Activated CD4-positive, alpha-beta T cell treated with anti-CD3 and anti-CD28 coated beads for 36 hours (primary cell): ENCODE measurements around the gene VAC14. TPM values are rescaled to one million over a fixed set of nuclear protein-coding genes. Genes with fewer than 3 reads are reported as not detected.

ENCODE experiments used
- ATAC-seq: fragments of 200-7000 bp; cut with Tn5 transposase; one replicate; pipeline ENCODE4 v1.10.0; 2021; ENCODE audit warnings: mild to moderate bottlenecking, moderate library complexity
- CTCF ChIA-PET: fragments of 350-600 bp; sonication (Branson Sonifier 250); formaldehyde crosslinking; loops from one replicate; lab custom pipeline; 2021; ENCODE audit warnings: antibody characterized with exemption; lab: Charles Lee
- POLR2A ChIA-PET: fragments of 350-600 bp; sonication (Branson Sonifier 250); formaldehyde crosslinking; loops from one replicate; lab custom pipeline; 2021; ENCODE audit warnings: antibody characterized with exemption, inconsistent platforms; lab: Charles Lee
- DNase-seq: peaks from one replicate; pipeline ENCODE4 v3.0.0-alpha.2; 2020
- H3K27ac Mint-ChIP-seq: one replicate; pipeline ENCODE4 v1.8.0; 2021; ENCODE audit warnings: mixed read lengths
- H3K27me3 Mint-ChIP-seq: one replicate; pipeline ENCODE4 v1.8.0; 2021; ENCODE audit warnings: mixed read lengths
- H3K36me3 Mint-ChIP-seq: one replicate; pipeline ENCODE4 v1.8.0; 2021; ENCODE audit warnings: low read depth, mixed read lengths
- H3K4me1 Mint-ChIP-seq: one replicate; pipeline ENCODE4 v1.8.0; 2021; ENCODE audit warnings: mixed read lengths
- H3K4me3 Mint-ChIP-seq: one replicate; pipeline ENCODE4 v1.8.0; 2021; ENCODE audit warnings: mild to moderate bottlenecking, moderate library complexity, mixed read lengths
- H3K9me3 Mint-ChIP-seq: one replicate; pipeline ENCODE4 v1.8.0; 2021; ENCODE audit warnings: low read depth, mixed read lengths
- intact Hi-C, 2 experiments: fragments of 100-400 bp; cut with DNase I in 1 of 2; cut with micrococcal nuclease in 1 of 2; formaldehyde crosslinking; loops; one replicate each; pipeline versions ENCODE4 v1.14.2 to v1.15.1; 2022 to 2024; cut with DNase I, micrococcal nuclease
- total RNA-seq, 2 experiments: library from RNA; stranded (reverse); gene quantifications; one replicate each; pipeline ENCODE4 v1.2.3, GENCODE V29; 2021

Gene VAC14
- total RNA-seq, 2 experiments from 2014 or later: 24.8 to 26.2 TPM

DNA sequence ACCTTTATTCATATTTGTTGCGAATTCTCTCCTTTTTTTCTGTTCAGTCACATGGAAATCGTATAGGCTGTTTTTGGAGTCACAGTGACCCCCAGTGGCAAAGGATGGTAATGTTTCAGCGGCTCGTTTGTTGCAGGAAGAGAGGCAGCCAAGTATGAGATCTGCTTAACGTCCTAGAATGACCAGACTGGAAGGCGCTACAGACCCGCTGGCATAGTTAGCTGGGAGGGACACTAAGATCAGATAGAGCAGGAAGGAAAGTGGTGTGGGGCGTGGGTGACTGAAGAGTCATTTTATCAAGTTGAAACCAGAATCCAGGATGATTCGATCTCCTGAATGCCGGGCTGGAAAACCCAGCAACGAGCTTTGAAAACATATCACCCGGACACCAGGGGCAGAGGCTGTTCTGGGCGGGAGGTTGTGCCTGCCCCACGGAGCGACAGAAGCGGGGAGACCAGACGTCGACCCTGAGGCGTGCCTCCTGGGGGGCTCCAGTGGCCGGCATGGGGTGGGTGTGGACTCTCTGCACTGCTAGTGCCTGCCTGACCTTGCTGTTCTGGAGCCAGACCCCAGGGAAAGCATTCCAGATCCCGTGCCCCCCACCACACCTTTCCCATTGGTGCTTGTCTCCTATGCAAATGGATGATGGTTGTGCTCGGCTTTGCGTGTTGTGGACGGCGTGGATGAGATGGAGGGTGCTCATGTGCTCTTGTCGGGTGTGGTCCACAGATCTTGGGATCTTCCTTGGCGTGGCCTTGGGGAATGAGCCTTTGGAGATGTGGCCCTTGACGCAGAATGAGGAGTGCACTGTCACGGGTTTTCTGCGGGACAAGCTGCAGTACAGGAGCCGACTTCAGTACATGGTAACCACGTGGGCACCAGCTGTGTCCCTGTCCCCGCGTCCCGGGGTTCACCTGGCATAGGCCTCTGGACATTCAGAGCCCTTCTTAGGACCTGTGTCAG lies 146.9 kb downstream of the VAC14 start:
- ChIA-PET POLR2A (no interaction called here), CTCF (interaction anchor here (0.6 to 3.5 kb wide), 21 partner anchors 9 to 807 kb away, joined by 3 to 24 read pairs (median 4); no protein-coding TSS in a partner anchor)
- Mint-ChIP-seq H3K27me3 (no peaks in the 10 kb centered on the region), H3K4me1 (peaks cover 4% of the 10 kb centered on the region), H3K36me3 (no peaks in the 10 kb centered on the region), H3K9me3 (no peaks in the 10 kb centered on the region), H3K4me3 (no peak overlapping the region), H3K27ac (no peak overlapping the region)
- DNase-seq (peak; percentile 88), ATAC-seq (peak; percentile 86)
- intact Hi-C loops: loop anchor here (1.0 to 10.0 kb wide), 9 partner anchors 77 to 859 kb away; no protein-coding TSS in a partner anchor

GRCh38 chr16:70653406-70653805 lies 147.6 kb downstream of the VAC14 start:
- Mint-ChIP-seq H3K27me3 (no peaks in the 10 kb centered on the region), H3K36me3 (no peaks in the 10 kb centered on the region), H3K9me3 (no peaks in the 10 kb centered on the region), H3K4me1 (peaks cover 4% of the 10 kb centered on the region), H3K27ac (no peak overlapping the region), H3K4me3 (no peak overlapping the region)
- ChIA-PET POLR2A (interaction anchor here (0.5 kb wide), 1 partner anchor 351 kb away, joined by 4 read pairs; no protein-coding TSS in a partner anchor), CTCF (interaction anchor here (0.6 to 3.5 kb wide), 19 partner anchors 9 to 806 kb away, joined by 3 to 24 read pairs (median 4); no protein-coding TSS in a partner anchor)
- intact Hi-C loops: loop anchor here (1.0 to 10.0 kb wide), 9 partner anchors 76 to 859 kb away; no protein-coding TSS in a partner anchor
- ATAC-seq (no peak), DNase-seq (no peak)

DNA sequence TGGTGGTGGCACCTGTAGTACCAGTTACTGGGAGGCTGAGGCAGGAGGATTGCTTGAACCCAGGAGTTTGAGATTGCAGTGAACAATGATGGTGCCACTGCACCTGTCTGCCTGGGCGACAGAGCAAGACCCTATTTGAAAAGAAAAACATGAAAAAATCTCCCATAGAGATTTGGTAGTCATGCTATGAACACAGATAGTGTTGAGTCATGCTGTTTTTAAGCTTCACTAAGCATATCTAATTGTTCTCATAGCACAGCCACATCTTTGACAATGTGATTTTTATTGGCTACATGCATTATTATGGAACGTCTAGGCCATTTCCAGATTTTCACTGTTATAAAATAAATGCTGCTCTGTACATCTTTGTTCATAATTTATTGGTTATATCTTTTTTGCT lies 148.6 kb downstream of the VAC14 start:
- no peak for ATAC-seq
- intact Hi-C loops: loop anchor here (2.0 to 10.0 kb wide), 5 partner anchors 75 to 858 kb away; no protein-coding TSS in a partner anchor
- peaks cover 4% of the 10 kb centered on the region for H3K4me1 Mint-ChIP-seq
- H3K4me3 Mint-ChIP-seq: no peak overlapping the region
- no peak for DNase-seq
- ChIA-PET CTCF (interaction anchor here (1.2 to 3.5 kb wide), 9 partner anchors 10 to 722 kb away, joined by 3 to 24 read pairs (median 6); no protein-coding TSS in a partner anchor), POLR2A (no interaction called here)
- H3K9me3 Mint-ChIP-seq: no peaks in the 10 kb centered on the region
- no peak overlapping the region for H3K27ac Mint-ChIP-seq
- H3K36me3 Mint-ChIP-seq: no peaks in the 10 kb centered on the region
- H3K27me3 Mint-ChIP-seq: no peaks in the 10 kb centered on the region

DNA sequence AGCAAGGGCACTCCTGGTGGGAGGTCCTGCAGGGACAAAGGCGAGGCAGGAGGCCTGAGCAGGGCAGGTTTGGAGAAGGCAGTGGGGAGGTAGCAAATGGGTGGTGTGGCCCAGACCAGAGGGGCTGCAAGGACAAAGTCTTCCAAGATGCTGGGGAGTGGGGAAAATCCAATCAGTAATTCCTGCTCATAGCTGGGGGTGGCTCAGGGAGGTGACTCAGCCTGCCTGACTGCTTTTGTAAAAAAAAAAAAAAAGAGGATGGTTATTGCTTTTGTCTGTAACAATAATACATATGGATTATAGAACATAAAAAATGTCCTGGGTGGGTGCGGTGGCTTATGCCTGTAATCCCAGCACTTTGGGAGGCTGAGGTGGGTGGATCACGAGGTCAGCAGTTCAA lies 149.4 kb downstream of the VAC14 start:
- intact Hi-C loops: loop anchor here (5.0 to 10.0 kb wide), 4 partner anchors 74 to 857 kb away; no protein-coding TSS in a partner anchor
- DNase-seq (no peak), ATAC-seq (no peak)
- H3K4me1 Mint-ChIP-seq: peaks cover 4% of the 10 kb centered on the region
- H3K9me3 Mint-ChIP-seq: no peaks in the 10 kb centered on the region
- no peaks in the 10 kb centered on the region for H3K36me3 Mint-ChIP-seq
- H3K27ac Mint-ChIP-seq: no peak overlapping the region
- no peaks in the 10 kb centered on the region for H3K27me3 Mint-ChIP-seq
- ChIA-PET CTCF (interaction anchor here (0.6 to 3.5 kb wide), 6 partner anchors 16 to 948 kb away, joined by 3 to 17 read pairs (median 4); no protein-coding TSS in a partner anchor), POLR2A (interaction anchor here (0.6 kb wide), 1 partner anchor 288 kb away, joined by 3 read pairs; no protein-coding TSS in a partner anchor)
- H3K4me3 Mint-ChIP-seq: no peak overlapping the region

DNA sequence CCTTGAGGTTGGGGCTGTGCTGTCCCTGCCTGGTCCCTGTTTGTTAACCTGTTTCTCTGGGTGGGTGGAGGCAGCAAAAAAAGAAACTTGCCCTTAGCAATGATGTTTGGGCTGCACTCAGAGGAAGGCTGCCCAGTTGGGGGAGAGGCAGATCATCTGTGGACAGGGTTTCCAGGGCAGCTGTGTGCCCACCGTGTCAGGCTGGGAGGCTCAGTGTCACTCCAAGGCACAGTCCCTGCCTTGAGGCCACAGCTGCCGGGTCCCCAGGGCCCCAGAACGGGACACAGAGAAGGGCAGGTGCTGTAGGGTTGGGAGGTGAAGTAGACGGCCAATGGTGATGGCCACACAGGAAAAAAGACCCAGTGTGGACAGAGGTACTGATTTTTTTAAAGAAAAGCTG lies 150.7 kb downstream of the VAC14 start:
- no peaks in the 10 kb centered on the region for H3K9me3 Mint-ChIP-seq
- H3K4me1 Mint-ChIP-seq: peaks cover 4% of the 10 kb centered on the region
- no peaks in the 10 kb centered on the region for H3K27me3 Mint-ChIP-seq
- ChIA-PET POLR2A (no interaction called here), CTCF (no interaction called here)
- H3K4me3 Mint-ChIP-seq: no peak overlapping the region
- no peak overlapping the region for H3K27ac Mint-ChIP-seq
- DNase-seq: no peak
- ATAC-seq: no peak
- intact Hi-C loops: loop anchor here (5.0 to 10.0 kb wide), 4 partner anchors 73 to 855 kb away; no protein-coding TSS in a partner anchor
- H3K36me3 Mint-ChIP-seq: no peaks in the 10 kb centered on the region

DNA sequence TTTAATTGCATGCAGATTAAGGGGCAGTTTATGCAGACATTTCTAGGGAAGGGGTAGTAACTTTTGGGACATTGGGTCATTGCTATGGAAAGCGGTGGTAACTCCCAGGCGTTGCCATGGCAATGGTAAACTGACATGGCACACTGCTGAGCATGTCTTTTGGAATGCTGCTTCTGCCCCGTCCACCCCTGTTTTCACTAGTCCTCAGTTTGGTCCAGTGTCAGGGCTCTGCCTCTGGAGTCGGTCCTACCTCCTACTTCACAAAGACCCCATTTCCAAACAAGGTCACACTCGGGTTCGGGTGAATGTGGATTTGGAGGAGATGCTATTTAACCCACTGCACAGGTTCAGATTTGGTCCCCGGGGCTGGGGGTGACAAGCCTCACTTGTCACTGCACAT lies 151.7 kb downstream of the VAC14 start:
- no peak overlapping the region for H3K4me3 Mint-ChIP-seq
- DNase-seq (no peak), ATAC-seq (no peak)
- intact Hi-C loops: no loop called here
- ChIA-PET CTCF (interaction anchor here (0.6 kb wide), 1 partner anchor 124 kb away, joined by 3 read pairs; no protein-coding TSS in a partner anchor), POLR2A (no interaction called here)
- no peaks in the 10 kb centered on the region for H3K27me3 Mint-ChIP-seq
- H3K9me3 Mint-ChIP-seq: no peaks in the 10 kb centered on the region
- H3K27ac Mint-ChIP-seq: no peak overlapping the region
- H3K36me3 Mint-ChIP-seq: no peaks in the 10 kb centered on the region
- peaks cover 4% of the 10 kb centered on the region for H3K4me1 Mint-ChIP-seq

- DNase-seq (no peak), ATAC-seq (no peak)
- H3K9me3 Mint-ChIP-seq: no peaks in the 10 kb centered on the region
- POLR2A ChIA-PET: no interaction called here
- no peaks in the 10 kb centered on the region for H3K36me3 Mint-ChIP-seq
- intact Hi-C loops: no loop called here
- no peak overlapping the region for H3K27ac Mint-ChIP-seq
- H3K27me3 Mint-ChIP-seq: no peaks in the 10 kb centered on the region
- CTCF ChIA-PET: interaction anchor here (0.5 kb wide), 1 partner anchor 307 kb away, joined by 5 read pairs; no protein-coding TSS in a partner anchor
- H3K4me1 Mint-ChIP-seq: peaks cover under 1% of the 10 kb centered on the region
- no peak overlapping the region for H3K4me3 Mint-ChIP-seq
Measured at GRCh38 chr16:70648606-70649005, 152.4 kb downstream of the VAC14 start.

GRCh38 chr16:70647441-70648359 lies 153.3 kb downstream of the VAC14 start:
- POLR2A ChIA-PET: no interaction called here
- Mint-ChIP-seq H3K27ac (no peak overlapping the region), H3K4me3 (no peak overlapping the region), H3K9me3 (no peaks in the 10 kb centered on the region), H3K4me1 (no peaks in the 10 kb centered on the region), H3K36me3 (no peaks in the 10 kb centered on the region), H3K27me3 (peaks cover under 1% of the 10 kb centered on the region)
- CTCF ChIA-PET: interaction anchor here (0.5 to 0.6 kb wide), 3 partner anchors 273 to 1336 kb away, joined by 3 to 5 read pairs (median 4); no protein-coding TSS in a partner anchor
- intact Hi-C loops: no loop called here
- ATAC-seq (no peak), DNase-seq (no peak)

DNA sequence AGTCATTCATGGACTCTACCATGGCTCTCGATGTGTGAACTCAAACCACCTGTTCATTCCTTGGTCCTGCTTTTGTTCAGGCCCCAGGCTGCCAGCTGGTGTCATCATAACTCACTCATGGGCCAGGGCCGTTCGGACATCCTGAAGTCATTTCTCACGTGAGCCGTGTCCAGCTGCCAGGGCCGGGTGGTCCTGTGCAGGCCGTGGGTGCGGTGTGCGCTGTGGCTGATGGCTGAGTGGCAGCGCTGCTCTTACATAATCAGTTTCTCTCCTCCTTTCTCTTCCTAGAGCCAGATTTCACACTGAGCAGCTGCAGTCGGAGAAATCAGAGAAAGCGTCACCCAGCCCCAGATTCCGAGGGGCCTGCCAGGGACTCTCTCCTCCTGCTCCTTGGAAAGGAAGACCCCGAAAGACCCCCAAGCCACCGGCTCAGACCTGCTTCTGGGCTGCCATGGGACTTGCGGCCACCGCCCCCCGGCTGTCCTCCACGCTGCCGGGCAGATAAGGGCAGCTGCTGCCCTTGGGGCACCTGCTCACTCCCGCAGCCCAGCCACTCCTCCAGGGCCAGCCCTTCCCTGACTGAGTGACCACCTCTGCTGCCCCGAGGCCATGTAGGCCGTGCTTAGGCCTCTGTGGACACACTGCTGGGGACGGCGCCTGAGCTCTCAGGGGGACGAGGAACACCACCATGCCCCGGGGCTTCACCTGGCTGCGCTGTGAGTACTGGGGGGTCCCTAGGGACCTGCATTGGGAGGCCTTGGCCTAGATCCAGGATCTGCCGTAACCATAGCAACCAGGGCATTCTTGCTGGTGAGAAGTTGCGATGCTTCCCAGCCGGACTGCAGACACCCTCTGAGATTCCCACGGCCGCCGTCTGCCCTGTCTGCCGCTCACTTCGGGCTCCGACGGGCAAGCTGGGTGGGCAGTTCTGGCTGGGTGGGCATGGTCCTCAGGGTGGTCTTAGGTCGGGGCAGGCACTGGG lies 154.4 kb downstream of the VAC14 start, which contains the start of gene IL34:
Gene IL34 (plus strand): TSS at position 300 of the 982 bp plus-strand sequence. CDS start 389 bp downstream, at position 689.
- H3K4me1 Mint-ChIP-seq: no peaks in the 10 kb centered on the region
- H3K9me3 Mint-ChIP-seq: no peaks in the 10 kb centered on the region
- H3K27me3 Mint-ChIP-seq: peaks cover 4% of the 10 kb centered on the region
- intact Hi-C loops: no loop called here
- no peak for ATAC-seq
- no peak within 1 kb of the TSS for H3K27ac Mint-ChIP-seq
- ChIA-PET CTCF (interaction anchor here (0.9 kb wide), 1 partner anchor 31 kb away, joined by 4 read pairs; no protein-coding TSS in a partner anchor), POLR2A (no interaction called here)
- H3K36me3 Mint-ChIP-seq: no peaks in the 10 kb centered on the region
- no peak within 1 kb of the TSS for H3K4me3 Mint-ChIP-seq
- DNase-seq: no peak
